B cell (primary cell): ENCODE data around the gene HOXC6.

Experiments
- CTCF ChIP-seq: fragments of 200-600 bp; IDR thresholded peaks from one replicate; pipeline ENCODE4 v1.8.0; 2022; ENCODE audit warnings: antibody characterized with exemption, mild to moderate bottlenecking
- EZH2 ChIP-seq: IDR thresholded peaks from 2 replicates; pipeline ENCODE4 v1.6.1; 2012; ENCODE audit warnings: borderline replicate concordance, low read depth, mild to moderate bottlenecking, moderate library complexity, low read length; ENCODE audit not compliant: insufficient read depth, poor library complexity, severe bottlenecking

GRCh38 chr12:54035568-54036264 is 7.5 kb downstream of the HOXC6 start:
- TF ChIP-seq EZH2 (no peak), CTCF (no peak)
